ENCODE data around the gene RAB31. TPM values are rescaled to one million over a fixed set of nuclear protein-coding genes. Genes with fewer than 3 reads are reported as not detected.

The RAB31 gene
- polyA plus RNA-seq, 1 donor from 2014 or later: 16.3 TPM

DNA sequence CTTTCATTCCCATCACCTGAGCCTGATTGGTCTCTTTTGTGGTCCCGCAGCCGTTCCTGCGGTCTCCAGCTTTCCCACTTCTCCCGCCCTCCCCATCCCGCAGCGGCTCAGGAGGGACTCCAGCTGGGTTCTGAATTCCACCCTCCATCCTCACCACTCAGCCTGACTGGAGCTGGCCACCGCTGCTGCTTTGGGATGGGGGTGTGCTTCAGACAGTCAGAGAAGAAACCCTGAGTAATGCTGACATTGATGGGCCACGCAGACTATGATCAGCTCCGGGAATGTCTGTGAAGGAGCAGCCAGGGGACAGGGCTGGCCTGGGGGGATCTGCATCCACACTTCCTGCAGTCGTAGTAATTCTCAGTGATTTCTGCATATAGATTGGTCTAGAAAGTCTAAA is 131.8 kb downstream of the RAB31 start:
- Histone ChIP-seq H3K27ac (ENCODE audit: low read length) (no peak overlapping the region), H2AFZ (ENCODE audit: low read depth, low read length) (no peak overlapping the region), H3K9me3 (ENCODE audit: low read length) (no peaks in the 10 kb centered on the region), H3K27me3 (ENCODE audit: insufficient read depth, low read depth, low read length) (no peaks in the 10 kb centered on the region), H3K36me3 (ENCODE audit: insufficient read depth, low read length) (no peaks in the 10 kb centered on the region), H4K20me1 (ENCODE audit: insufficient read depth) (no peaks in the 10 kb centered on the region), H3K79me2 (replicated peaks; ENCODE audit: insufficient read depth, low read length) (no peaks in the 10 kb centered on the region), H3K9ac (ENCODE audit: low read length) (no peak overlapping the region), H3K4me2 (ENCODE audit: low read length) (no peak overlapping the region), H3K9me2 (ENCODE audit: insufficient read depth, low read length) (no peaks in the 10 kb centered on the region), H3K4me3 (ENCODE audit: low read length) (no peak overlapping the region), H3F3A (ENCODE audit: insufficient read depth, low read length, poor library complexity, severe bottlenecking) (no peaks in the 10 kb centered on the region)
- TF ChIP-seq EP300 (conservative IDR thresholded peaks at IDR 0.05; ENCODE audit: poor library complexity, severe bottlenecking) (no peak), SMC3 (conservative IDR thresholded peaks at IDR 0.05; ENCODE audit: poor library complexity) (no peak), EZH2 (IDR thresholded peaks at IDR 0.05; ENCODE audit: borderline replicate concordance, insufficient read depth, low read length, poor library complexity, severe bottlenecking) (no peak), MXI1 (conservative IDR thresholded peaks at IDR 0.05; ENCODE audit: poor library complexity, severe bottlenecking) (no peak), TAF1 (IDR thresholded peaks at IDR 0.05; ENCODE audit: low read depth) (no peak)
- TF ChIP-seq, protein P1, sequence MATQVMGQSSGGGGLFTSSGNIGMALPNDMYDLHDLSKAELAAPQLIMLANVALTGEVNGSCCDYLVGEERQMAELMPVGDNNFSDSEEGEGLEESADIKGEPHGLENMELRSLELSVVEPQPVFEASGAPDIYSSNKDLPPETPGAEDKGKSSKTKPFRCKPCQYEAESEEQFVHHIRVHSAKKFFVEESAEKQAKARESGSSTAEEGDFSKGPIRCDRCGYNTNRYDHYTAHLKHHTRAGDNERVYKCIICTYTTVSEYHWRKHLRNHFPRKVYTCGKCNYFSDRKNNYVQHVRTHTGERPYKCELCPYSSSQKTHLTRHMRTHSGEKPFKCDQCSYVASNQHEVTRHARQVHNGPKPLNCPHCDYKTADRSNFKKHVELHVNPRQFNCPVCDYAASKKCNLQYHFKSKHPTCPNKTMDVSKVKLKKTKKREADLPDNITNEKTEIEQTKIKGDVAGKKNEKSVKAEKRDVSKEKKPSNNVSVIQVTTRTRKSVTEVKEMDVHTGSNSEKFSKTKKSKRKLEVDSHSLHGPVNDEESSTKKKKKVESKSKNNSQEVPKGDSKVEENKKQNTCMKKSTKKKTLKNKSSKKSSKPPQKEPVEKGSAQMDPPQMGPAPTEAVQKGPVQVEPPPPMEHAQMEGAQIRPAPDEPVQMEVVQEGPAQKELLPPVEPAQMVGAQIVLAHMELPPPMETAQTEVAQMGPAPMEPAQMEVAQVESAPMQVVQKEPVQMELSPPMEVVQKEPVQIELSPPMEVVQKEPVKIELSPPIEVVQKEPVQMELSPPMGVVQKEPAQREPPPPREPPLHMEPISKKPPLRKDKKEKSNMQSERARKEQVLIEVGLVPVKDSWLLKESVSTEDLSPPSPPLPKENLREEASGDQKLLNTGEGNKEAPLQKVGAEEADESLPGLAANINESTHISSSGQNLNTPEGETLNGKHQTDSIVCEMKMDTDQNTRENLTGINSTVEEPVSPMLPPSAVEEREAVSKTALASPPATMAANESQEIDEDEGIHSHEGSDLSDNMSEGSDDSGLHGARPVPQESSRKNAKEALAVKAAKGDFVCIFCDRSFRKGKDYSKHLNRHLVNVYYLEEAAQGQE (IDR thresholded peaks at IDR 0.05; ENCODE audit: borderline replicate concordance): no peak
- TF ChIP-seq, protein P2, sequence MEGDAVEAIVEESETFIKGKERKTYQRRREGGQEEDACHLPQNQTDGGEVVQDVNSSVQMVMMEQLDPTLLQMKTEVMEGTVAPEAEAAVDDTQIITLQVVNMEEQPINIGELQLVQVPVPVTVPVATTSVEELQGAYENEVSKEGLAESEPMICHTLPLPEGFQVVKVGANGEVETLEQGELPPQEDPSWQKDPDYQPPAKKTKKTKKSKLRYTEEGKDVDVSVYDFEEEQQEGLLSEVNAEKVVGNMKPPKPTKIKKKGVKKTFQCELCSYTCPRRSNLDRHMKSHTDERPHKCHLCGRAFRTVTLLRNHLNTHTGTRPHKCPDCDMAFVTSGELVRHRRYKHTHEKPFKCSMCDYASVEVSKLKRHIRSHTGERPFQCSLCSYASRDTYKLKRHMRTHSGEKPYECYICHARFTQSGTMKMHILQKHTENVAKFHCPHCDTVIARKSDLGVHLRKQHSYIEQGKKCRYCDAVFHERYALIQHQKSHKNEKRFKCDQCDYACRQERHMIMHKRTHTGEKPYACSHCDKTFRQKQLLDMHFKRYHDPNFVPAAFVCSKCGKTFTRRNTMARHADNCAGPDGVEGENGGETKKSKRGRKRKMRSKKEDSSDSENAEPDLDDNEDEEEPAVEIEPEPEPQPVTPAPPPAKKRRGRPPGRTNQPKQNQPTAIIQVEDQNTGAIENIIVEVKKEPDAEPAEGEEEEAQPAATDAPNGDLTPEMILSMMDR (IDR thresholded peaks at IDR 0.05; ENCODE audit: poor library complexity, severe bottlenecking): no peak

DNA sequence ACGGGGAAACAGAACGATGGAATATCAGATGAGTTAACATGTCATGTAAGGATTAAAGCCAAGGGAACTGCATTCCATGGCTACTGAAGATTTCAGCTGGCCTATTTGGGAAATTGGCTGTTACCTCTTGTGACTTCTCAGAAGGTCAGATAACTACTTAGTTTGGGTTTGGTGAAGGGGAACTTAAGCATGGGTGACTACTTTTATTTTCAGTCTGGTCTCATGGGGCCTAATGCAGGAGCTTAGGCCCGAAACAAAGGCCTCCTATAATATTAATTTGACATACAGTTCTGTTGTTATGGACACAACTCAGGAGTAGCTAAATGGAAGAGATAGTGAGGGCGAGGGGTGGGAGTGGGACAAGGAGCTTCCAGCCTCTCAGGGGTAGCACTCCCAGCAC is 133.7 kb downstream of the RAB31 start:
- Histone ChIP-seq H3K4me2 (ENCODE audit: low read length) (no peak overlapping the region), H3K36me3 (ENCODE audit: insufficient read depth, low read length) (no peaks in the 10 kb centered on the region), H3K9me3 (ENCODE audit: low read length) (no peaks in the 10 kb centered on the region), H3F3A (ENCODE audit: insufficient read depth, low read length, poor library complexity, severe bottlenecking) (no peaks in the 10 kb centered on the region), H4K20me1 (ENCODE audit: insufficient read depth) (no peaks in the 10 kb centered on the region), H3K79me2 (replicated peaks; ENCODE audit: insufficient read depth, low read length) (no peaks in the 10 kb centered on the region), H3K9me2 (ENCODE audit: insufficient read depth, low read length) (no peaks in the 10 kb centered on the region), H3K9ac (ENCODE audit: low read length) (no peak overlapping the region), H3K27me3 (ENCODE audit: insufficient read depth, low read depth, low read length) (no peaks in the 10 kb centered on the region), H3K27ac (ENCODE audit: low read length) (no peak overlapping the region), H3K4me3 (ENCODE audit: low read length) (no peak overlapping the region), H2AFZ (ENCODE audit: low read depth, low read length) (no peak overlapping the region)
- no peak for TF ChIP-seq EZH2 (IDR thresholded peaks at IDR 0.05; ENCODE audit: borderline replicate concordance, insufficient read depth, low read length, poor library complexity, severe bottlenecking)
- no peak for TF ChIP-seq TAF1 (IDR thresholded peaks at IDR 0.05; ENCODE audit: low read depth)
- TF ChIP-seq RAD21 (conservative IDR thresholded peaks at IDR 0.05): no peak
- TF ChIP-seq SMC3 (conservative IDR thresholded peaks at IDR 0.05; ENCODE audit: poor library complexity): no peak
- TF ChIP-seq, protein P1 (IDR thresholded peaks at IDR 0.05; ENCODE audit: borderline replicate concordance): no peak
- TF ChIP-seq EP300 (conservative IDR thresholded peaks at IDR 0.05; ENCODE audit: poor library complexity, severe bottlenecking): no peak
- no peak for TF ChIP-seq POLR2AphosphoS5 (IDR thresholded peaks at IDR 0.05)
- TF ChIP-seq, protein P2 (IDR thresholded peaks at IDR 0.05; ENCODE audit: poor library complexity, severe bottlenecking): no peak
- no peak for TF ChIP-seq MXI1 (conservative IDR thresholded peaks at IDR 0.05; ENCODE audit: poor library complexity, severe bottlenecking)

All from neural cell (in vitro differentiated cells).